DND-41 (cell line): Measurements from ENCODE around the gene MCTP1.

Experiments used
- ATAC-seq: fragments of 200-7000 bp; cut with Tn5 transposase; 3 replicates; pipeline ENCODE4 v1.9.1; 2021; ENCODE audit warnings: low read depth; ENCODE audit not compliant: insufficient read depth
- DNase-seq: peaks from one replicate; pipeline ENCODE4 v3.0.0-alpha.2; 2020
- H2AFZ ChIP-seq: 2 replicates; pipeline ENCODE4 v1.6.0; 2012; ENCODE audit warnings: low read depth, low read length
- H3K27ac ChIP-seq: 2 replicates; pipeline ENCODE4 v1.5.1; 2012; ENCODE audit warnings: low read length, inconsistent platforms
- H3K27me3 ChIP-seq: fragments of 200-600 bp; sonication (generic); 2 replicates; pipeline ENCODE4 v1.6.0; 2012; ENCODE audit warnings: low read length, mild to moderate bottlenecking, inconsistent platforms; ENCODE audit not compliant: insufficient read depth, poor library complexity
- H3K36me3 ChIP-seq: 2 replicates; pipeline ENCODE4 v1.5.1; 2012; ENCODE audit warnings: low read length, inconsistent platforms; ENCODE audit not compliant: insufficient read depth
- H3K4me1 ChIP-seq: 2 replicates; pipeline ENCODE4 v1.5.1; 2012; ENCODE audit warnings: mild to moderate bottlenecking, low read length; ENCODE audit not compliant: insufficient read depth
- H3K4me2 ChIP-seq: 2 replicates; pipeline ENCODE4 v1.6.0; 2012; ENCODE audit warnings: mild to moderate bottlenecking, moderate library complexity, low read length, inconsistent platforms; ENCODE audit not compliant: insufficient read depth
- H3K4me3 ChIP-seq, 2 experiments: fragments of 200-600 bp in 1 of 2; shearing (Covaris generic) in 1 of 2; 2 replicates each; pipeline ENCODE4 v1.5.1; 2012 to 2016; ENCODE audit warnings: inconsistent platforms in 2 of 2, low read length in 2 of 2, mild to moderate bottlenecking in 2 of 2, low read depth in 1 of 2, moderate library complexity in 1 of 2
- H3K79me2 ChIP-seq: 2 replicates; pipeline ENCODE4 v1.6.0; 2012; ENCODE audit warnings: low read length, inconsistent platforms; ENCODE audit not compliant: insufficient read depth
- H3K9ac ChIP-seq: 2 replicates; pipeline ENCODE4 v1.6.0; 2012; ENCODE audit warnings: low read depth, mild to moderate bottlenecking, inconsistent platforms, low read length, moderate library complexity
- H3K9me3 ChIP-seq: 2 replicates; pipeline ENCODE4 v1.5.1; 2012; ENCODE audit warnings: low read length, moderate library complexity, mild to moderate bottlenecking, inconsistent platforms; ENCODE audit not compliant: insufficient read depth, severe bottlenecking
- H4K20me1 ChIP-seq: 2 replicates; pipeline ENCODE4 v1.6.0; 2012; ENCODE audit warnings: low read length; ENCODE audit not compliant: insufficient read depth
- EZH2 ChIP-seq: IDR thresholded peaks from 3 replicates; pipeline ENCODE4 v1.6.1; 2012; ENCODE audit warnings: borderline replicate concordance, low read depth, mild to moderate bottlenecking, moderate library complexity, low read length, inconsistent platforms; ENCODE audit not compliant: severe bottlenecking
- TF ChIP-seq, protein P1 (sequence below): IDR thresholded peaks from 2 replicates; pipeline ENCODE4 v1.5.1; 2012; ENCODE audit warnings: borderline replicate concordance, low read length, moderate library complexity, mild to moderate bottlenecking; ENCODE audit not compliant: poor library complexity, severe bottlenecking; ENCODE audit errors: extremely low read depth

MCTP1 gene

GRCh38 chr5:95086927-95087815, 197.7 kb downstream of the MCTP1 start:
- DNase-seq, result no peak
- Histone ChIP-seq H3K9me3 (no peaks in the 10 kb centered on the region), H3K4me2 (no peak overlapping the region), H3K79me2 (no peaks in the 10 kb centered on the region), H3K27ac (no peak overlapping the region), H3K27me3 (no peaks in the 10 kb centered on the region), H2AFZ (peak overlapping the region; percentile 44; the same call in 1 of the 2 replicates), H4K20me1 (no peaks in the 10 kb centered on the region), H3K4me1 (peaks cover 11% of the 10 kb centered on the region), H3K36me3 (no peaks in the 10 kb centered on the region), H3K4me3 (no peak overlapping the region), H3K9ac (no peak overlapping the region)
- TF ChIP-seq, protein P1, sequence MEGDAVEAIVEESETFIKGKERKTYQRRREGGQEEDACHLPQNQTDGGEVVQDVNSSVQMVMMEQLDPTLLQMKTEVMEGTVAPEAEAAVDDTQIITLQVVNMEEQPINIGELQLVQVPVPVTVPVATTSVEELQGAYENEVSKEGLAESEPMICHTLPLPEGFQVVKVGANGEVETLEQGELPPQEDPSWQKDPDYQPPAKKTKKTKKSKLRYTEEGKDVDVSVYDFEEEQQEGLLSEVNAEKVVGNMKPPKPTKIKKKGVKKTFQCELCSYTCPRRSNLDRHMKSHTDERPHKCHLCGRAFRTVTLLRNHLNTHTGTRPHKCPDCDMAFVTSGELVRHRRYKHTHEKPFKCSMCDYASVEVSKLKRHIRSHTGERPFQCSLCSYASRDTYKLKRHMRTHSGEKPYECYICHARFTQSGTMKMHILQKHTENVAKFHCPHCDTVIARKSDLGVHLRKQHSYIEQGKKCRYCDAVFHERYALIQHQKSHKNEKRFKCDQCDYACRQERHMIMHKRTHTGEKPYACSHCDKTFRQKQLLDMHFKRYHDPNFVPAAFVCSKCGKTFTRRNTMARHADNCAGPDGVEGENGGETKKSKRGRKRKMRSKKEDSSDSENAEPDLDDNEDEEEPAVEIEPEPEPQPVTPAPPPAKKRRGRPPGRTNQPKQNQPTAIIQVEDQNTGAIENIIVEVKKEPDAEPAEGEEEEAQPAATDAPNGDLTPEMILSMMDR, result no peak
- no peak for TF ChIP-seq EZH2
- peak; percentile 60 for ATAC-seq

DNA sequence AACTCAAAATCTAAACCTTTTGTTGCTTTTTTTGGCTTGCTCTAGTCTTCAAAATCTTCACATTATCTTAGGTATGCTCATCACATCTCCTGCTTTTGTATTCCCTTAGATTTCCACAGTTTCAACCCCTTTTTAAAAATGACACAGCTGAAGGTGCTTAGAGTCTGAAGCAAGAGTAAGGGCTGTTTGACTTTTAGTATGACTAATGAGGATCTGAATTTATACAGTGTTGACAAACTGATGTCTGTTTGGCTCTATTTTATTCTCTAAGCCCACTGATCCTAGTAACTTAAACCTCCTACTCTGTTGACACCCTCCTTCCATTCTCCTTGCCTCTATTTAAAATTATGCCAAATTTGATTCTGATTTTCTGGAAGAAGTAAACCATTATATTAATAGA, 200.1 kb downstream of the MCTP1 start:
- Histone ChIP-seq H3K4me1 (peaks cover 23% of the 10 kb centered on the region), H3K9me3 (no peaks in the 10 kb centered on the region), H3K4me3 (no peak overlapping the region), H3K36me3 (no peaks in the 10 kb centered on the region), H3K9ac (no peak overlapping the region), H4K20me1 (no peaks in the 10 kb centered on the region), H3K79me2 (peaks cover 10% of the 10 kb centered on the region), H2AFZ (no peak overlapping the region), H3K27me3 (no peaks in the 10 kb centered on the region), H3K27ac (no peak overlapping the region), H3K4me2 (no peak overlapping the region)
- TF ChIP-seq, protein P1, result no peak
- no peak for TF ChIP-seq EZH2
- no peak for ATAC-seq
- no peak for DNase-seq

- Histone ChIP-seq H3K9me3 (no peaks in the 10 kb centered on the region), H3K4me2 (no peak overlapping the region), H3K9ac (no peak overlapping the region), H3K4me1 (peaks cover 33% of the 10 kb centered on the region), H3K27me3 (no peaks in the 10 kb centered on the region), H3K36me3 (no peaks in the 10 kb centered on the region), H3K79me2 (peaks cover 21% of the 10 kb centered on the region), H2AFZ (no peak overlapping the region), H3K27ac (no peak overlapping the region), H3K4me3 (no peak overlapping the region), H4K20me1 (no peaks in the 10 kb centered on the region)
- ATAC-seq (no peak), DNase-seq (no peak)
- TF ChIP-seq, protein P1, result no peak
- TF ChIP-seq EZH2, result no peak
Measured at GRCh38 chr5:95083606-95084005, 201.3 kb downstream of the MCTP1 start.
